Regular cardiac myocyte (primary cell): ENCODE data around the gene CNOT6. TPM values are rescaled to one million over a fixed set of nuclear protein-coding genes. Genes with fewer than 3 reads are reported as not detected.

Source experiments
- total RNA-seq: library from RNA; depleted of rRNA; stranded (reverse); fragments of >200 nt; gene quantifications from 2 replicates; pipeline ENCODE4 v1.2.3, GENCODE V29; 2014

CNOT6 gene
- total RNA-seq, result 7.3 and 13.0 TPM in 2 replicates

DNA sequence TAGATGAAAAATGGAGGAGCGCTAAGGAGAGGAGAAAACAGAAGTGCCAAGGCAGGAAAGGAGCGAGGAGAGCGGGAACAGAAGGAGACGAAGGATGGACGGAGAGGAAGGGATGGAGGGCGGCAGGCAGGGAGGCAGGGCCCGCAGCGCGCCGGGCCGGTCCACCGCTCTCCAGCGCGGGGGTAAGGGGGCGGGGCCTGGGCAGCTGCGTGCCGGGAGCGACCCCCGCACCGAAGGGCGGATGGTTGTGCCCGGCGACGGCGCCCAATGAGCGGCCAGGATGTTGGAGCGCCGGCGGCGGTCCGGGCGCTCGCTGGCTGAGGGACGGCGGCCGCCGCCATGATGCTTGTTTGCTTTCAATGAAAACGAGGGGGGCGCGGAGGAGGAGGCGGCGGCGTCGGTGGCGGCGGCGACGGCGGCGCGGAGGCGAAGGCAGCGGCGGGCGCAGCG is at the start of gene CNOT6:
Gene CNOT6 (plus strand): TSS at position 320 of the 450 bp plus-strand sequence. CDS start 34,898 bp downstream, outside the sequence.

DNA sequence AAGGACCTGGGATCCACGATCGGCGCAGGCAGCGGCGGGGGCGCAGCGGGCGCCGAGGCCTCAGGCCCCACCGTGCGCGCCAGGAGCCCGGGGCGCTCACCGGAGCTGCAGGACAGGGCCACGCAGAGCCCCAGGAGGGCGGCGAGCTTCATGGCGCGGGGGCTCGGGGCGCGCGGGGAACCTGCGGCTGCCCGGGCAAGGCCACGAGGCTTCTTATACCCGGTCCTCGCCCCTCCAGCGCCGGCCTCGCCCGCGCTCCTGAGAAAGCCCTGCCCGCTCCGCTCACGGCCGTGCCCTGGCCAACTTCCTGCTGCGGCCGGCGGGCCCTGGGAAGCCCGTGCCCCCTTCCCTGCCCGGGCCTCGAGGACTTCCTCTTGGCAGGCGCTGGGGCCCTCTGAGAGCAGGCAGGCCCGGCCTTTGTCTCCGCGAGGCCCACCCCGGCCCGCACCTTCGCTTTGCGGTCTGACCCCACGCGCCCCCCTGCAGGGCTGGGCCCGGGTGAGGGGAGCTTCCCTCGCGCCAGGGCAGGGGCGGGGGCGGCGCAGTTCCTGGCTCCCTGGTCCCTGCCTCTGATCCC is 97.2 kb downstream of the CNOT6 start, which contains the start of gene SCGB3A1:
Gene SCGB3A1 (minus strand): TSS at position 189 of the 577 bp plus-strand sequence. CDS start 37 bp downstream, at position 152.

Other genes with a start within 250 kb of the CNOT6 start
- 22.0 and 40.1 TPM in 2 replicates for gene MAPK9, start 202.3 kb upstream of the CNOT6 start, total RNA-seq
- gene GFPT2, start 141.0 kb upstream of the CNOT6 start, total RNA-seq, result 47.6 and 105 TPM in 2 replicates
- gene SCGB3A1, start 97.1 kb downstream of the CNOT6 start, total RNA-seq, result not detected in 2 replicates
- 0.56 and 0.58 TPM in 2 replicates for gene FLT4, start 155.2 kb downstream of the CNOT6 start, total RNA-seq
- not detected in 2 replicates for gene OR2Y1, start 245.7 kb downstream of the CNOT6 start, total RNA-seq